ENCODE data around the gene EXOSC5. TPM values are rescaled to one million over a fixed set of nuclear protein-coding genes. Genes with fewer than 3 reads are reported as not detected.

The EXOSC5 gene
- total RNA-seq, 1 donor from 2014 or later: 30.3 TPM

DNA sequence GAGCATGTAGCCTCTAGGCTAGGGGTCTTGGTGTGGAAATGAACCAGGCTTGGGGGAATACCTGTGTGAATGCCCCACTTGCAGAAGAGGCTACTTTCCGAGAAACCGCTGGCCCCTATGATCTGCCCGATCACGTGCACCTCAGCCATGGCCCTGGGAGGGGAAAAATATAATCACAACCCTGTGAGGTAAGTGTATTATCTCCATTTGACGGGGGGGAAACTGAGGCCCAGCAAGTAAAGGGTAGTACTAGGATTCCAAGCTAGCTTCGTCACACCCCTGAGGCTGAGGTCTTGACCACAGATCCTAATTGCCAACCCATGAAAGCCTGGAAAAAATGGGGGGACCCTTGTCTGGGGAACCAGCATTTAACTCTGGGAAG is 33.8 kb downstream of the EXOSC5 start:
- DNase-seq (ENCODE audit: low spot score in 2 of 2): no peak
- Histone ChIP-seq H3K27me3 (no peaks in the 10 kb centered on the region), H3K4me3 (peak overlapping the region; percentile 80), H3K36me3 (no peaks in the 10 kb centered on the region), H3K27ac (peak overlapping the region; percentile 97 to 98), H3K4me1 (peaks cover 0 to 11% of the 10 kb centered on the region in 2 donors), H3K9me3 (no peaks in the 10 kb centered on the region)
- TF ChIP-seq, protein P1, sequence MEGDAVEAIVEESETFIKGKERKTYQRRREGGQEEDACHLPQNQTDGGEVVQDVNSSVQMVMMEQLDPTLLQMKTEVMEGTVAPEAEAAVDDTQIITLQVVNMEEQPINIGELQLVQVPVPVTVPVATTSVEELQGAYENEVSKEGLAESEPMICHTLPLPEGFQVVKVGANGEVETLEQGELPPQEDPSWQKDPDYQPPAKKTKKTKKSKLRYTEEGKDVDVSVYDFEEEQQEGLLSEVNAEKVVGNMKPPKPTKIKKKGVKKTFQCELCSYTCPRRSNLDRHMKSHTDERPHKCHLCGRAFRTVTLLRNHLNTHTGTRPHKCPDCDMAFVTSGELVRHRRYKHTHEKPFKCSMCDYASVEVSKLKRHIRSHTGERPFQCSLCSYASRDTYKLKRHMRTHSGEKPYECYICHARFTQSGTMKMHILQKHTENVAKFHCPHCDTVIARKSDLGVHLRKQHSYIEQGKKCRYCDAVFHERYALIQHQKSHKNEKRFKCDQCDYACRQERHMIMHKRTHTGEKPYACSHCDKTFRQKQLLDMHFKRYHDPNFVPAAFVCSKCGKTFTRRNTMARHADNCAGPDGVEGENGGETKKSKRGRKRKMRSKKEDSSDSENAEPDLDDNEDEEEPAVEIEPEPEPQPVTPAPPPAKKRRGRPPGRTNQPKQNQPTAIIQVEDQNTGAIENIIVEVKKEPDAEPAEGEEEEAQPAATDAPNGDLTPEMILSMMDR (IDR thresholded peaks at IDR 0.05): no peak
- intact Hi-C loops (cut with DNase I): loop anchor here (1.0 kb wide), 2 partner anchors 10 to 34 kb away; partner anchors contain the start of genes BCKDHA, EXOSC5 and TGFB1

DNA sequence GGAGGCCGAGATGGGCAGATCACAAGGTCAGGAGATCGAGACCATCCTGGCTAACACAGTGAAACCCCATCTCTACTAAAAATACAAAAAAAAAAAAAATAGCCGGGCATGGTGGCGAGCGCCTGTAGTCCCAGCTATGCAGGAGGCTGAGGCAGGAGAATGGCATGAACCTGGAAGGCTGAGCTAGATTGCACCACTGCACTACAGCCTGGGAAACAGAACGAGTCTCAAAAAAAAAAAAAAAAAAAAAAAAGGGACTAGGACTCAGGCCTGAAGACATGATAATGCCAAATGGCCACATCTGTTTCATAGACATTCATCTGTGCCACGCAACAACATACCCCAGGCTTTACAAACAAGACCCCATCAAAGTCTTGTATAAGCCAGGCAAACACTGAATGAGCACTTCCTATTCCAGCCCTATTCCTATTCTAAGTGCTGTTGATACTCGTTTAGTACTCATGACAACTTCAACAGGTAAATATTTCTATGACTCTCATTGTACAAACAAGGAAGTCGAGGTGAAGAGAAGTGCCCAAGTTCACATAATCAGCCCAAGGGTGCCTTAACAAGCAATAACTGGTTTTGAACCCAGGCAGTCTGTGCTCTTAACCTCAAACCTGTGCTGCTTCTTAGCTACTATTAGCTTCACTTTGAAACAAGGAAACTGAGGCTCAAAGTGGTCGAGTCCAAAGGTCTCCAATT is 34.9 kb downstream of the EXOSC5 start:
- no peak overlapping the region for H3K4me3 ChIP-seq
- H3K27ac ChIP-seq: no peak overlapping the region
- H3K27me3 ChIP-seq: no peaks in the 10 kb centered on the region
- TF ChIP-seq, protein P1 (IDR thresholded peaks at IDR 0.05): no peak
- intact Hi-C loops (cut with DNase I): no loop called here
- no peaks in the 10 kb centered on the region for H3K36me3 ChIP-seq
- no peak for DNase-seq (ENCODE audit: low spot score in 2 of 2)
- H3K4me1 ChIP-seq: peaks cover 0 to 8% of the 10 kb centered on the region in 2 donors
- H3K9me3 ChIP-seq: no peaks in the 10 kb centered on the region

DNA sequence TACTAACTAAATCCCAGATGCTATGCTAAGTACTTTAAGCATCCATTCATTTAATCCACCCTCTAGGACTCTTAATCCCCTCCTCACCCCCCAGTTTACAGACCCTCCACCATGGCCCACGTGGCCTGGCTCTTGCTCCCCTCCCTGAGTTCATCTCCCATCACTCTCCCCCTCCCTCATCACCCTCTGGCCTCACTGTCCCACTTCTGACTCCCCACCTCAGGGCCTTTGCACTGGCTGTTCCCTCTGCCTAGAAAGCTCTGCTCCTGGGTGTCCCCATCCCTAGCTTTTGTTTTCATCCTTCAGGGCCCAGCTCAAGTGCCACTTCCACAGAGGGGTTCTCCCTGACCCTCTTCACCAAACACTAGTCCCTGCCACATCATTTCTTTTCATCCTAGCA is 37.4 kb downstream of the EXOSC5 start:
- TF ChIP-seq, protein P1 (IDR thresholded peaks at IDR 0.05): no peak
- H3K4me1 ChIP-seq: peaks cover 0 to 7% of the 10 kb centered on the region in 2 donors
- H3K36me3 ChIP-seq: no peaks in the 10 kb centered on the region
- no peak overlapping the region for H3K4me3 ChIP-seq
- H3K9me3 ChIP-seq: no peaks in the 10 kb centered on the region
- H3K27ac ChIP-seq: no peak overlapping the region
- no peak for DNase-seq (ENCODE audit: low spot score in 2 of 2)
- H3K27me3 ChIP-seq: no peaks in the 10 kb centered on the region
- intact Hi-C loops (cut with DNase I): no loop called here

DNA sequence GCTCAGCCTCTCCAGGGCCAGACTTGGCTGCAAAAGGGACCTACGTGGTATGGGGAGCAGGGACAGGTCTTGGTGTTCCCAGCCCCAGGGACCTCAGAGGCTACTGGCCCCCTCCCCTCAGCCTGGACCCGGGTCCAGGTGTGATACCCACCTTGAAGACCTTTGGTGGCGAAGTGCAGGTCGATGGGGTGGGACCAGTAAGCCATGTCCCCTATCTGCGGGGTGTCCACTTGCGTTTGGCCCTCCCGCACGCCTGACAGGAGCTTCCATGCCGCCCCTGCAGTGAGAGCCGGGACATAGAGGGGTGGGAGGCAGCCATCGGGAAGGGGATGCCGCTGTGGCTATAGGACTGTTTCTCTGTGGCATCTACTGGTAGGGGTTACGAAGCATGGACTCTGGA is 39.4 kb downstream of the EXOSC5 start:
- Histone ChIP-seq H3K9me3 (no peaks in the 10 kb centered on the region), H3K36me3 (no peaks in the 10 kb centered on the region), H3K4me3 (no peak overlapping the region), H3K27me3 (no peaks in the 10 kb centered on the region), H3K27ac (no peak overlapping the region), H3K4me1 (no peaks in the 10 kb centered on the region)
- TF ChIP-seq, protein P1 (IDR thresholded peaks at IDR 0.05): no peak
- no peak for DNase-seq (ENCODE audit: low spot score in 2 of 2)
- intact Hi-C loops (cut with DNase I): no loop called here

DNA sequence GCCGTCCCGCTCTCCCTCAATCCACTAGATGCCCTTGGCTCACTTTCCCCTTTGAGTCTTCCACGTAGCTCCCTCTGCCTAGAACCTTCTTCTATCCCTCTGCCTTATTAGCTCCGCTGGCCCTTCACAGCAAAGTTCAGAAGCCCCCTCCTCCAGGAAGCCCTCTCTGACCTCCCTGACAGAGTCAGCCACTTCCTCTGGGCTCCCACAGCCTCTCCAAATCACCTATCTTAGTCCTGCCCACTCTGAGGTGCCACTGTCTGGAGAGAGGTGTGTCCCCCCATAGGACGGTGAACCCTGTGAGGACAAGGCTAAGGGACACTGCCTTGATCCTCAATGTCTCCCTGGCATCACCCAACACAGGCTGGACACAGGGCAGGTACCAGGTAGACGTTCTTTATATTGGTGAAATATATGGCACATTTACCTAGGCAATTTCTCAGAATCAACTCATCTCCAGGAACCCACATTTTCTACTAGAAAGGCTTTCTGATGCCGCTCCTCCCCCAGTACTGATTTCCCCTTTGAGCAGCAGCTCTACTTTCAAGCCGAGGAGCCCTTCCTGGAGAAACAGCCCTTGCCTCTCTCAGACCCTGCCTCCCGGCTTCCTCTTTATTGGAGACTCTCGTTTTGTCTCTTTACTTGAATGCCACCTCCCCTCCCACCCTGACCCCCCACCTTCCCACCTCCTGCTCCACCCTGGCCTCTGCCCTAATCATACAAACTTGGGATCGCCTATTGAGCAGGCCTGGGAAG is 40.0 kb downstream of the EXOSC5 start:
- no peaks in the 10 kb centered on the region for H3K36me3 ChIP-seq
- H3K4me3 ChIP-seq: no peak overlapping the region
- H3K27me3 ChIP-seq: no peaks in the 10 kb centered on the region
- no peak overlapping the region for H3K27ac ChIP-seq
- DNase-seq (ENCODE audit: low spot score in 2 of 2): no peak
- no peaks in the 10 kb centered on the region for H3K9me3 ChIP-seq
- TF ChIP-seq, protein P1 (IDR thresholded peaks at IDR 0.05): no peak
- no peaks in the 10 kb centered on the region for H3K4me1 ChIP-seq
- intact Hi-C loops (cut with DNase I): no loop called here

Measured in ascending aorta (tissue), 2 donors.